ENCODE results near the gene BEND7.

Gene BEND7

GRCh38 chr10:13453896-13454295, 74.9 kb downstream of the BEND7 start:
- no peaks in the 10 kb centered on the region for H3K36me3 ChIP-seq (ENCODE audit: control insufficient read depth, low read length)
- H4K20me1 ChIP-seq (ENCODE audit: control insufficient read depth, insufficient read depth, low read depth, low read length), result no peaks in the 10 kb centered on the region
- H3K4me3 ChIP-seq (ENCODE audit: low read length), result no peak overlapping the region
- no peaks in the 10 kb centered on the region for H3K79me2 ChIP-seq (ENCODE audit: control insufficient read depth, low read length)
- H3K27ac ChIP-seq (ENCODE audit: low read depth, low read length), result no peak overlapping the region
- peaks cover 6% of the 10 kb centered on the region; the same call in 1 of the 2 replicates for H3K4me1 ChIP-seq (ENCODE audit: control insufficient read depth, low read length)
- H3K27me3 ChIP-seq (ENCODE audit: control insufficient read depth, low read length), result peaks cover 18% of the 10 kb centered on the region
- TF ChIP-seq CTCF (IDR thresholded peaks at IDR 0.05; ENCODE audit: low read depth, low read length, poor library complexity, severe bottlenecking) (no peak), EZH2phosphoT487 (IDR thresholded peaks at IDR 0.05; ENCODE audit: borderline replicate concordance, low read length) (no peak)
- H3K9me3 ChIP-seq (ENCODE audit: control insufficient read depth, insufficient read depth, low read length), result no peaks in the 10 kb centered on the region
- no peak overlapping the region for H3K4me2 ChIP-seq (ENCODE audit: low read length)
- no peaks in the 10 kb centered on the region for H3K9me2 ChIP-seq (replicated peaks; ENCODE audit: control insufficient read depth, low read length)
- no peaks in the 10 kb centered on the region for H3F3A ChIP-seq (ENCODE audit: control insufficient read depth, insufficient read depth)

- H3K9me3 ChIP-seq (ENCODE audit: control insufficient read depth, insufficient read depth, low read length), result no peaks in the 10 kb centered on the region
- H3K27me3 ChIP-seq (ENCODE audit: control insufficient read depth, low read length), result peaks cover 15% of the 10 kb centered on the region
- H3K4me2 ChIP-seq (ENCODE audit: low read length), result no peak overlapping the region
- H3K4me1 ChIP-seq (ENCODE audit: control insufficient read depth, low read length), result peaks cover 6% of the 10 kb centered on the region; the same call in 1 of the 2 replicates
- no peaks in the 10 kb centered on the region for H3F3A ChIP-seq (ENCODE audit: control insufficient read depth, insufficient read depth)
- H3K79me2 ChIP-seq (ENCODE audit: control insufficient read depth, low read length), result no peaks in the 10 kb centered on the region
- H3K9me2 ChIP-seq (replicated peaks; ENCODE audit: control insufficient read depth, low read length), result no peaks in the 10 kb centered on the region
- no peak overlapping the region for H3K4me3 ChIP-seq (ENCODE audit: low read length)
- no peak overlapping the region for H3K27ac ChIP-seq (ENCODE audit: low read depth, low read length)
- no peaks in the 10 kb centered on the region for H3K36me3 ChIP-seq (ENCODE audit: control insufficient read depth, low read length)
- no peak for TF ChIP-seq EZH2phosphoT487 (IDR thresholded peaks at IDR 0.05; ENCODE audit: borderline replicate concordance, low read length)
- TF ChIP-seq CTCF (IDR thresholded peaks at IDR 0.05; ENCODE audit: low read depth, low read length, poor library complexity, severe bottlenecking), result no peak
- no peaks in the 10 kb centered on the region for H4K20me1 ChIP-seq (ENCODE audit: control insufficient read depth, insufficient read depth, low read depth, low read length)
Observed at GRCh38 chr10:13450069-13450468, 78.7 kb downstream of the BEND7 start.

GRCh38 chr10:13449296-13449695, 79.5 kb downstream of the BEND7 start:
- Histone ChIP-seq H3K4me2 (ENCODE audit: low read length) (no peak overlapping the region), H3K36me3 (ENCODE audit: control insufficient read depth, low read length) (no peaks in the 10 kb centered on the region), H3K9me2 (replicated peaks; ENCODE audit: control insufficient read depth, low read length) (no peaks in the 10 kb centered on the region)

More at GRCh38 chr10:13449296-13449695, 79.5 kb downstream of the BEND7 start:
- TF ChIP-seq EZH2phosphoT487 (IDR thresholded peaks at IDR 0.05; ENCODE audit: borderline replicate concordance, low read length) (no peak), CTCF (IDR thresholded peaks at IDR 0.05; ENCODE audit: low read depth, low read length, poor library complexity, severe bottlenecking) (no peak)
- Histone ChIP-seq H3K4me3 (ENCODE audit: low read length) (no peak overlapping the region), H3F3A (ENCODE audit: control insufficient read depth, insufficient read depth) (no peaks in the 10 kb centered on the region), H3K79me2 (ENCODE audit: control insufficient read depth, low read length) (no peaks in the 10 kb centered on the region), H3K27me3 (ENCODE audit: control insufficient read depth, low read length) (peaks cover 15% of the 10 kb centered on the region), H3K27ac (ENCODE audit: low read depth, low read length) (no peak overlapping the region), H3K9me3 (ENCODE audit: control insufficient read depth, insufficient read depth, low read length) (no peaks in the 10 kb centered on the region), H3K4me1 (ENCODE audit: control insufficient read depth, low read length) (peaks cover 6% of the 10 kb centered on the region; the same call in 1 of the 2 replicates), H4K20me1 (ENCODE audit: control insufficient read depth, insufficient read depth, low read depth, low read length) (no peaks in the 10 kb centered on the region)
